ENCODE results near the gene ARPIN. TPM values are rescaled to one million over a fixed set of nuclear protein-coding genes. Genes with fewer than 3 reads are reported as not detected.

The ARPIN gene
- total RNA-seq, 1 experiment from 2014 or later: 8.8 TPM

DNA sequence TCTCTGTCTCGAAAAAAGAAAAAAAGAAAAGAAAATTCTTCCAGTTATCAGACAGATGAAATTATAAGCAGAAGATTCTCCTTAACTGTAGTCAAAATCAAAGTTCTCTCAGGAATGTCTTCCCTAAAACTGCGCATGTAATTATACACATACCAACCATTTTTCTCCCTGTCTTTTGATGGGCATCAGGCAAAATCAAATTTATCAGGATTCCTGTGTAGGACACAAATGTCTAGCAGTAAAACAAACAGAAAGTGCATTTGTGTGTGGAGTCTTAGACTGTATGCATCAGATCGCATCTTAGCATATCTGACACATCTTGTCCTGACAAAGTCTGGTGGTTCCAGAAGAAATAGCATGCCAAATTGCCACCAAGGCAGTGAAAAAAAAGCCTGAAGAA, 3.9 kb upstream of the ARPIN start:
- no peak overlapping the region for H3K4me3 ChIP-seq (replicated peaks in 1 of 2; ENCODE audit: low read depth in 1 of 2, low read length in 2 of 2)
- no peak overlapping the region for H3K9ac ChIP-seq (ENCODE audit: low read length)
- no peak overlapping the region for H3K4me2 ChIP-seq (ENCODE audit: low read length)
- H2AFZ ChIP-seq (ENCODE audit: low read depth, low read length, poor library complexity, severe bottlenecking): no peak overlapping the region
- POLR2A ChIA-PET: interaction anchor here (0.6 kb wide), 1 partner anchor 29 kb away, joined by 3 read pairs; no protein-coding TSS in a partner anchor
- H3K79me2 ChIP-seq (ENCODE audit: insufficient read depth, low read length): no peaks in the 10 kb centered on the region
- no TSS peak for BruUV-seq (replicated peaks)
- ATAC-seq: no peak
- intact Hi-C loops (cut with micrococcal nuclease): no loop called here
- CTCF ChIA-PET: no interaction called here
- H3K36me3 ChIP-seq (ENCODE audit: control insufficient read depth in 1 of 2, insufficient read depth in 2 of 2, low read length in 2 of 2): no peaks in the 10 kb centered on the region
- H4K20me1 ChIP-seq (ENCODE audit: insufficient read depth): no peaks in the 10 kb centered on the region
- DNase-seq (ENCODE audit: low read depth, low spot score): no peak
- no peaks in the 10 kb centered on the region for H3K9me2 ChIP-seq (ENCODE audit: insufficient read depth)
- H3K9me3 ChIP-seq (ENCODE audit: control insufficient read depth in 1 of 2, insufficient read depth in 1 of 2, low read depth in 1 of 2, low read length in 2 of 2): no peaks in the 10 kb centered on the region
- no peaks in the 10 kb centered on the region for H3K27me3 ChIP-seq (ENCODE audit: insufficient read depth, low read length)
- no peak overlapping the region for H3K27ac ChIP-seq (ENCODE audit: low read depth, low read length)
- RAD21 ChIA-PET (ENCODE audit: low non-redundant PET in 1 of 2, low total read pairs in 2 of 2, uncharacterized antibody in 2 of 2, unreplicated experiment in 2 of 2): no interaction called here
- TF ChIP-seq CBX3 (IDR thresholded peaks at IDR 0.05; ENCODE audit: low read depth) (no peak), EGR1 (IDR thresholded peaks at IDR 0.05; ENCODE audit: low read depth) (no peak), ZFX (IDR thresholded peaks at IDR 0.05) (no peak), TCF7L2 (IDR thresholded peaks at IDR 0.05; ENCODE audit: borderline replicate concordance, extremely low read depth, insufficient read depth, insufficient read length) (no peak), POLR2A (IDR thresholded peaks at IDR 0.05; ENCODE audit: borderline replicate concordance, extremely low read depth, insufficient read depth, insufficient read length) (no peak), CTCF (IDR thresholded peaks at IDR 0.05 in 2 of 3, conservative IDR thresholded peaks at IDR 0.05 in 1 of 3; ENCODE audit: borderline replicate concordance in 1 of 3, insufficient read depth in 1 of 3, low read depth in 2 of 3, low read length in 2 of 3) (no peak), CEBPB (IDR thresholded peaks at IDR 0.05; ENCODE audit: low read depth) (no peak), ZNF274 (IDR thresholded peaks at IDR 0.05; ENCODE audit: low read depth, low read length) (no peak), YY1 (IDR thresholded peaks at IDR 0.05; ENCODE audit: extremely low read depth, insufficient replicate concordance, low read depth, low read length) (no peak), POLR2AphosphoS5 (IDR thresholded peaks at IDR 0.05; ENCODE audit: low read depth, low read length) (no peak), JUND (IDR thresholded peaks at IDR 0.05) (no peak), EZH2phosphoT487 (IDR thresholded peaks at IDR 0.05; ENCODE audit: borderline replicate concordance) (no peak), SRF (IDR thresholded peaks at IDR 0.05; ENCODE audit: low read depth) (no peak), ELF1 (IDR thresholded peaks at IDR 0.05; ENCODE audit: borderline replicate concordance, low read depth) (no peak), EZH2 (IDR thresholded peaks at IDR 0.05) (no peak), MAX (IDR thresholded peaks at IDR 0.05) (no peak)
- TF ChIP-seq, protein P1, sequence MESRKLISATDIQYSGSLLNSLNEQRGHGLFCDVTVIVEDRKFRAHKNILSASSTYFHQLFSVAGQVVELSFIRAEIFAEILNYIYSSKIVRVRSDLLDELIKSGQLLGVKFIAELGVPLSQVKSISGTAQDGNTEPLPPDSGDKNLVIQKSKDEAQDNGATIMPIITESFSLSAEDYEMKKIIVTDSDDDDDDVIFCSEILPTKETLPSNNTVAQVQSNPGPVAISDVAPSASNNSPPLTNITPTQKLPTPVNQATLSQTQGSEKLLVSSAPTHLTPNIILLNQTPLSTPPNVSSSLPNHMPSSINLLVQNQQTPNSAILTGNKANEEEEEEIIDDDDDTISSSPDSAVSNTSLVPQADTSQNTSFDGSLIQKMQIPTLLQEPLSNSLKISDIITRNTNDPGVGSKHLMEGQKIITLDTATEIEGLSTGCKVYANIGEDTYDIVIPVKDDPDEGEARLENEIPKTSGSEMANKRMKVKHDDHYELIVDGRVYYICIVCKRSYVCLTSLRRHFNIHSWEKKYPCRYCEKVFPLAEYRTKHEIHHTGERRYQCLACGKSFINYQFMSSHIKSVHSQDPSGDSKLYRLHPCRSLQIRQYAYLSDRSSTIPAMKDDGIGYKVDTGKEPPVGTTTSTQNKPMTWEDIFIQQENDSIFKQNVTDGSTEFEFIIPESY (IDR thresholded peaks at IDR 0.05; ENCODE audit: extremely low read depth, insufficient replicate concordance, low read length): no peak
- TF ChIP-seq, protein P2, sequence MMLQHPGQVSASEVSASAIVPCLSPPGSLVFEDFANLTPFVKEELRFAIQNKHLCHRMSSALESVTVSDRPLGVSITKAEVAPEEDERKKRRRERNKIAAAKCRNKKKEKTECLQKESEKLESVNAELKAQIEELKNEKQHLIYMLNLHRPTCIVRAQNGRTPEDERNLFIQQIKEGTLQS (IDR thresholded peaks at IDR 0.05): no peak
- peaks cover 26 to 54% of the 10 kb centered on the region in 2 experiments for H3K4me1 ChIP-seq (ENCODE audit: control insufficient read depth in 1 of 2, insufficient read depth in 2 of 2, low read length in 2 of 2)
